ENCODE results near the gene PPP2R3A.
"Not testable (repeated sequence)": the region's sequence is repeated elsewhere in the genome, so short reads cannot be mapped to it uniquely, and the experiment has no call there.

DNA sequence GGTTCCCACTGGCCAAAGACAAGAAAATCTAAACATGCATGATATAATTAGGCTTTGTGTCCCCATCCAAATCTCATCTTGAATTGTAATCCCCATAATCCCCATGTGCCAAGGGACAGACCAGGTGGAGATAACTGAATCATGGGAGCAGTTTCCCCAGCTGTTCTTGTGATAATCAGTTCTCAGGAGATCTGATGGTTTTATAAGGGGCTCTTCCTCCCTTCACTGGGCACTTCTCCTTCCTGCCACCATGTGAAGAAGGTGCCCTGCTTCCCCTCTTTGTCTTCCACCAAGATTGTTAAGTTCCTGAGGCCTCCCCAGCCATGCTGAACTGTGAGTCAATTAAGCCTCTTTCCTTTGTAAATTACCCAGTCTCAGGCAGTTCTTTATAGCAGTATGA lies 198.1 kb downstream of the PPP2R3A start:
- not testable (repeated sequence) for TF ChIP-seq EZH2 (IDR thresholded peaks at IDR 0.05; ENCODE audit: low read length)
- TF ChIP-seq, protein P1, sequence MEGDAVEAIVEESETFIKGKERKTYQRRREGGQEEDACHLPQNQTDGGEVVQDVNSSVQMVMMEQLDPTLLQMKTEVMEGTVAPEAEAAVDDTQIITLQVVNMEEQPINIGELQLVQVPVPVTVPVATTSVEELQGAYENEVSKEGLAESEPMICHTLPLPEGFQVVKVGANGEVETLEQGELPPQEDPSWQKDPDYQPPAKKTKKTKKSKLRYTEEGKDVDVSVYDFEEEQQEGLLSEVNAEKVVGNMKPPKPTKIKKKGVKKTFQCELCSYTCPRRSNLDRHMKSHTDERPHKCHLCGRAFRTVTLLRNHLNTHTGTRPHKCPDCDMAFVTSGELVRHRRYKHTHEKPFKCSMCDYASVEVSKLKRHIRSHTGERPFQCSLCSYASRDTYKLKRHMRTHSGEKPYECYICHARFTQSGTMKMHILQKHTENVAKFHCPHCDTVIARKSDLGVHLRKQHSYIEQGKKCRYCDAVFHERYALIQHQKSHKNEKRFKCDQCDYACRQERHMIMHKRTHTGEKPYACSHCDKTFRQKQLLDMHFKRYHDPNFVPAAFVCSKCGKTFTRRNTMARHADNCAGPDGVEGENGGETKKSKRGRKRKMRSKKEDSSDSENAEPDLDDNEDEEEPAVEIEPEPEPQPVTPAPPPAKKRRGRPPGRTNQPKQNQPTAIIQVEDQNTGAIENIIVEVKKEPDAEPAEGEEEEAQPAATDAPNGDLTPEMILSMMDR (optimal IDR thresholded peaks at IDR 0.05 in 1 of 3, IDR thresholded peaks at IDR 0.05 in 1 of 3, conservative IDR thresholded peaks at IDR 0.05 in 1 of 3; ENCODE audit: extremely low read depth in 1 of 3, insufficient read depth in 2 of 3, low read length in 3 of 3), result not testable (repeated sequence)
